ENCODE data around the gene CAMTA1. TPM values are rescaled to one million over a fixed set of nuclear protein-coding genes. Genes with fewer than 3 reads are reported as not detected.
A peak's percentile ranks its signal among the peaks of the same experiment; 100 is the strongest.

The CAMTA1 gene
- total RNA-seq, 1 donor from 2014 or later: 81.6 TPM

GRCh38 chr1:7703321-7704213 is 918.3 kb downstream of the CAMTA1 start:
- no peak for DNase-seq (ENCODE audit: extremely low spot score, unreplicated experiment)
- Mint-ChIP-seq H3K27me3 (ENCODE audit: unreplicated experiment) (peaks cover 42% of the 10 kb centered on the region), H3K9me3 (ENCODE audit: unreplicated experiment) (peaks cover 6% of the 10 kb centered on the region), H3K4me1 (ENCODE audit: unreplicated experiment) (peaks cover 10% of the 10 kb centered on the region), H3K4me3 (ENCODE audit: unreplicated experiment) (peak overlapping the region; percentile 69), H3K27ac (ENCODE audit: unreplicated experiment) (no peak overlapping the region), H3K36me3 (ENCODE audit: unreplicated experiment) (no peaks in the 10 kb centered on the region)
- no peak for TF ChIP-seq CTCF (IDR thresholded peaks at IDR 0.05)

- Mint-ChIP-seq H3K9me3 (ENCODE audit: unreplicated experiment) (peaks cover 6% of the 10 kb centered on the region), H3K36me3 (ENCODE audit: unreplicated experiment) (no peaks in the 10 kb centered on the region), H3K27ac (ENCODE audit: unreplicated experiment) (no peak overlapping the region), H3K4me3 (ENCODE audit: unreplicated experiment) (peak overlapping the region; percentile 71), H3K4me1 (ENCODE audit: unreplicated experiment) (peaks cover 10% of the 10 kb centered on the region), H3K27me3 (ENCODE audit: unreplicated experiment) (peaks cover 39% of the 10 kb centered on the region)
- DNase-seq (ENCODE audit: extremely low spot score, unreplicated experiment): peak; percentile 98
- no peak for TF ChIP-seq CTCF (IDR thresholded peaks at IDR 0.05)
Observed at GRCh38 chr1:7704214-7705047, 919.2 kb downstream of the CAMTA1 start.

- no peak for TF ChIP-seq CTCF (IDR thresholded peaks at IDR 0.05)
- Mint-ChIP-seq H3K36me3 (ENCODE audit: unreplicated experiment) (no peaks in the 10 kb centered on the region), H3K27ac (ENCODE audit: unreplicated experiment) (peak overlapping the region; percentile 14), H3K4me3 (ENCODE audit: unreplicated experiment) (peak overlapping the region; percentile 71), H3K4me1 (ENCODE audit: unreplicated experiment) (peaks cover 10% of the 10 kb centered on the region), H3K27me3 (ENCODE audit: unreplicated experiment) (peaks cover 34% of the 10 kb centered on the region), H3K9me3 (ENCODE audit: unreplicated experiment) (no peaks in the 10 kb centered on the region)
- no peak for DNase-seq (ENCODE audit: extremely low spot score, unreplicated experiment)
Observed at GRCh38 chr1:7705048-7705907, 920.0 kb downstream of the CAMTA1 start.

- Mint-ChIP-seq H3K27me3 (ENCODE audit: unreplicated experiment) (peaks cover 30% of the 10 kb centered on the region), H3K36me3 (ENCODE audit: unreplicated experiment) (no peaks in the 10 kb centered on the region), H3K27ac (ENCODE audit: unreplicated experiment) (no peak overlapping the region), H3K9me3 (ENCODE audit: unreplicated experiment) (no peaks in the 10 kb centered on the region), H3K4me1 (ENCODE audit: unreplicated experiment) (peaks cover 10% of the 10 kb centered on the region), H3K4me3 (ENCODE audit: unreplicated experiment) (peak overlapping the region; percentile 71)
- DNase-seq (ENCODE audit: extremely low spot score, unreplicated experiment): no peak
- TF ChIP-seq CTCF (IDR thresholded peaks at IDR 0.05): no peak
Observed at GRCh38 chr1:7705908-7706216, 920.6 kb downstream of the CAMTA1 start.
